Measurements from ENCODE around the gene DNAH7. TPM values are rescaled to one million over a fixed set of nuclear protein-coding genes. Genes with fewer than 3 reads are reported as not detected.

The DNAH7 gene
- total and polyA plus RNA-seq, 2 of the 13 experiments (the other 11 are each of a cell fraction or from before 2014, with no cell fraction given) = 0.09 TPM; not detected in 1

DNA sequence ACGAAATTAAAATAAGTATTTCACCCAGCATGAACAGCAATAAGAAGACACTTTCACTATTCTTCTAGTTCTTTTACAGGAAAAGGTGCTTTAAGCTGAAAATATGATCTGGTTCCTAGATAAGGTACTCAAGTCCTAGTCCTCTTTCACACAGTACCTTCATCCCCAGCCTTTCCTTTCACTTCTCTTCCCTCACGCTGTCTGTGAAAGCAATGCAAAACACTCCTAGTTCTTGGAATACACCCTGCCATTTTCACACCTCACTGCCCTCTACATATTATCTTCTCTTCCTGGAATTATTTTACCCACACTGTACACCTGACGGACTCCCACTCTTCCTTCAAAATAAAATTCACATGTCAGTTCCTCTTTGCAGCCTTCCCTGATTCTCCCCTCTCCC lies 82.9 kb downstream of the DNAH7 start:
- H3K27ac ChIP-seq (ENCODE audit: extremely low read length, insufficient read depth, low read length) = no peak overlapping the region
- in situ Hi-C loops (cut with HindIII; ENCODE audit: extremely low pct_ligation_motif_present, low pct_unique_long_range_greater_than_20kb) = no loop called here
- no peak overlapping the region for H3K4me2 ChIP-seq (ENCODE audit: low read depth, low read length)
- no peaks in the 10 kb centered on the region for H4K20me1 ChIP-seq (ENCODE audit: insufficient read depth, low read length)
- H3K36me3 ChIP-seq (replicated peaks in 1 of 2; ENCODE audit: control insufficient read depth in 1 of 2, insufficient read depth in 2 of 2, low read length in 2 of 2) = no peaks in the 10 kb centered on the region
- H3K4me1 ChIP-seq (ENCODE audit: insufficient read depth, low read length) = no peaks in the 10 kb centered on the region
- no peak for DNase-seq (ENCODE audit: low spot score)
- BruUV-seq (replicated peaks) = no TSS peak
- intact Hi-C loops (cut with micrococcal nuclease; ENCODE audit: unreplicated experiment) = no loop called here
- no peak overlapping the region for H3K4me3 ChIP-seq (replicated peaks in 1 of 3; ENCODE audit: insufficient read depth in 1 of 3, low read depth in 2 of 3, low read length in 3 of 3)
- ChIA-PET POLR2A (no interaction called here), CTCF (ENCODE audit: low intra/inter-chr PET ratio, low total read pairs) (no interaction called here)
- no peak for ATAC-seq
- no peak overlapping the region for H3K9ac ChIP-seq (ENCODE audit: insufficient read depth, low read depth, low read length)
- no peaks in the 10 kb centered on the region for H3K79me2 ChIP-seq (ENCODE audit: insufficient read depth, low read length)
- FAIRE-seq = no peak
- no peak overlapping the region for H2AFZ ChIP-seq (ENCODE audit: low read length)
- peaks cover 4% of the 10 kb centered on the region; the same call in 1 of the 2 replicates for H3K9me3 ChIP-seq (ENCODE audit: low read length)
- WGBS (ENCODE audit: low lambda C conversion rate) = 18% methylated on average over 3 of the region's 3 CpGs
- H3K27me3 ChIP-seq (ENCODE audit: control insufficient read depth in 1 of 2, insufficient read depth in 2 of 2, low read length in 2 of 2) = no peaks in the 10 kb centered on the region
- TF ChIP-seq SCMH1 (CRISPR knock-in tag; IDR thresholded peaks at IDR 0.05; ENCODE audit: borderline replicate concordance) = no peak
- TF ChIP-seq PRMT3 (CRISPR knock-in tag; IDR thresholded peaks at IDR 0.05; ENCODE audit: borderline replicate concordance, low read depth) = no peak
- TF ChIP-seq BHLHE40 (IDR thresholded peaks at IDR 0.05; ENCODE audit: low read length) = no peak
- no peak for TF ChIP-seq ZNF607 (CRISPR knock-in tag; IDR thresholded peaks at IDR 0.05; ENCODE audit: borderline replicate concordance)
- TF ChIP-seq ZFP37 (CRISPR knock-in tag; IDR thresholded peaks at IDR 0.05; ENCODE audit: borderline replicate concordance) = no peak
- no peak for TF ChIP-seq ZNF501 (CRISPR knock-in tag; IDR thresholded peaks at IDR 0.05)
- TF ChIP-seq ZNF841 (CRISPR knock-in tag; IDR thresholded peaks at IDR 0.05; ENCODE audit: borderline replicate concordance) = no peak
- TF ChIP-seq ZNF160 (CRISPR knock-in tag; IDR thresholded peaks at IDR 0.05) = no peak
- no peak for TF ChIP-seq RELA (CRISPR knock-in tag; IDR thresholded peaks at IDR 0.05)
- TF ChIP-seq, protein P1, sequence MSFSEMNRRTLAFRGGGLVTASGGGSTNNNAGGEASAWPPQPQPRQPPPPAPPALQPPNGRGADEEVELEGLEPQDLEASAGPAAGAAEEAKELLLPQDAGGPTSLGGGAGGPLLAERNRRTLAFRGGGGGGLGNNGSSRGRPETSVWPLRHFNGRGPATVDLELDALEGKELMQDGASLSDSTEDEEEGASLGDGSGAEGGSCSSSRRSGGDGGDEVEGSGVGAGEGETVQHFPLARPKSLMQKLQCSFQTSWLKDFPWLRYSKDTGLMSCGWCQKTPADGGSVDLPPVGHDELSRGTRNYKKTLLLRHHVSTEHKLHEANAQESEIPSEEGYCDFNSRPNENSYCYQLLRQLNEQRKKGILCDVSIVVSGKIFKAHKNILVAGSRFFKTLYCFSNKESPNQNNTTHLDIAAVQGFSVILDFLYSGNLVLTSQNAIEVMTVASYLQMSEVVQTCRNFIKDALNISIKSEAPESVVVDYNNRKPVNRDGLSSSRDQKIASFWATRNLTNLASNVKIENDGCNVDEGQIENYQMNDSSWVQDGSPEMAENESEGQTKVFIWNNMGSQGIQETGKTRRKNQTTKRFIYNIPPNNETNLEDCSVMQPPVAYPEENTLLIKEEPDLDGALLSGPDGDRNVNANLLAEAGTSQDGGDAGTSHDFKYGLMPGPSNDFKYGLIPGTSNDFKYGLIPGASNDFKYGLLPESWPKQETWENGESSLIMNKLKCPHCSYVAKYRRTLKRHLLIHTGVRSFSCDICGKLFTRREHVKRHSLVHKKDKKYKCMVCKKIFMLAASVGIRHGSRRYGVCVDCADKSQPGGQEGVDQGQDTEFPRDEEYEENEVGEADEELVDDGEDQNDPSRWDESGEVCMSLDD (CRISPR knock-in tag; IDR thresholded peaks at IDR 0.05; ENCODE audit: borderline replicate concordance) = no peak
- TF ChIP-seq, protein P2, sequence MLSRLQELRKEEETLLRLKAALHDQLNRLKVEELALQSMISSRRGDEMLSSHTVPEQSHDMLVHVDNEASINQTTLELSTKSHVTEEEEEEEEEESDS (CRISPR knock-in tag; IDR thresholded peaks at IDR 0.05; ENCODE audit: borderline replicate concordance) = no peak
- TF ChIP-seq, protein P3, sequence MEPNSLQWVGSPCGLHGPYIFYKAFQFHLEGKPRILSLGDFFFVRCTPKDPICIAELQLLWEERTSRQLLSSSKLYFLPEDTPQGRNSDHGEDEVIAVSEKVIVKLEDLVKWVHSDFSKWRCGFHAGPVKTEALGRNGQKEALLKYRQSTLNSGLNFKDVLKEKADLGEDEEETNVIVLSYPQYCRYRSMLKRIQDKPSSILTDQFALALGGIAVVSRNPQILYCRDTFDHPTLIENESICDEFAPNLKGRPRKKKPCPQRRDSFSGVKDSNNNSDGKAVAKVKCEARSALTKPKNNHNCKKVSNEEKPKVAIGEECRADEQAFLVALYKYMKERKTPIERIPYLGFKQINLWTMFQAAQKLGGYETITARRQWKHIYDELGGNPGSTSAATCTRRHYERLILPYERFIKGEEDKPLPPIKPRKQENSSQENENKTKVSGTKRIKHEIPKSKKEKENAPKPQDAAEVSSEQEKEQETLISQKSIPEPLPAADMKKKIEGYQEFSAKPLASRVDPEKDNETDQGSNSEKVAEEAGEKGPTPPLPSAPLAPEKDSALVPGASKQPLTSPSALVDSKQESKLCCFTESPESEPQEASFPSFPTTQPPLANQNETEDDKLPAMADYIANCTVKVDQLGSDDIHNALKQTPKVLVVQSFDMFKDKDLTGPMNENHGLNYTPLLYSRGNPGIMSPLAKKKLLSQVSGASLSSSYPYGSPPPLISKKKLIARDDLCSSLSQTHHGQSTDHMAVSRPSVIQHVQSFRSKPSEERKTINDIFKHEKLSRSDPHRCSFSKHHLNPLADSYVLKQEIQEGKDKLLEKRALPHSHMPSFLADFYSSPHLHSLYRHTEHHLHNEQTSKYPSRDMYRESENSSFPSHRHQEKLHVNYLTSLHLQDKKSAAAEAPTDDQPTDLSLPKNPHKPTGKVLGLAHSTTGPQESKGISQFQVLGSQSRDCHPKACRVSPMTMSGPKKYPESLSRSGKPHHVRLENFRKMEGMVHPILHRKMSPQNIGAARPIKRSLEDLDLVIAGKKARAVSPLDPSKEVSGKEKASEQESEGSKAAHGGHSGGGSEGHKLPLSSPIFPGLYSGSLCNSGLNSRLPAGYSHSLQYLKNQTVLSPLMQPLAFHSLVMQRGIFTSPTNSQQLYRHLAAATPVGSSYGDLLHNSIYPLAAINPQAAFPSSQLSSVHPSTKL (CRISPR knock-in tag; IDR thresholded peaks at IDR 0.05) = no peak
- no peak for TF ChIP-seq KAT7 (CRISPR knock-in tag; IDR thresholded peaks at IDR 0.05; ENCODE audit: borderline replicate concordance)
- TF ChIP-seq ZNF781 (CRISPR knock-in tag; IDR thresholded peaks at IDR 0.05; ENCODE audit: borderline replicate concordance, not compliant biosample characterization) = no peak
- TF ChIP-seq, protein P4, sequence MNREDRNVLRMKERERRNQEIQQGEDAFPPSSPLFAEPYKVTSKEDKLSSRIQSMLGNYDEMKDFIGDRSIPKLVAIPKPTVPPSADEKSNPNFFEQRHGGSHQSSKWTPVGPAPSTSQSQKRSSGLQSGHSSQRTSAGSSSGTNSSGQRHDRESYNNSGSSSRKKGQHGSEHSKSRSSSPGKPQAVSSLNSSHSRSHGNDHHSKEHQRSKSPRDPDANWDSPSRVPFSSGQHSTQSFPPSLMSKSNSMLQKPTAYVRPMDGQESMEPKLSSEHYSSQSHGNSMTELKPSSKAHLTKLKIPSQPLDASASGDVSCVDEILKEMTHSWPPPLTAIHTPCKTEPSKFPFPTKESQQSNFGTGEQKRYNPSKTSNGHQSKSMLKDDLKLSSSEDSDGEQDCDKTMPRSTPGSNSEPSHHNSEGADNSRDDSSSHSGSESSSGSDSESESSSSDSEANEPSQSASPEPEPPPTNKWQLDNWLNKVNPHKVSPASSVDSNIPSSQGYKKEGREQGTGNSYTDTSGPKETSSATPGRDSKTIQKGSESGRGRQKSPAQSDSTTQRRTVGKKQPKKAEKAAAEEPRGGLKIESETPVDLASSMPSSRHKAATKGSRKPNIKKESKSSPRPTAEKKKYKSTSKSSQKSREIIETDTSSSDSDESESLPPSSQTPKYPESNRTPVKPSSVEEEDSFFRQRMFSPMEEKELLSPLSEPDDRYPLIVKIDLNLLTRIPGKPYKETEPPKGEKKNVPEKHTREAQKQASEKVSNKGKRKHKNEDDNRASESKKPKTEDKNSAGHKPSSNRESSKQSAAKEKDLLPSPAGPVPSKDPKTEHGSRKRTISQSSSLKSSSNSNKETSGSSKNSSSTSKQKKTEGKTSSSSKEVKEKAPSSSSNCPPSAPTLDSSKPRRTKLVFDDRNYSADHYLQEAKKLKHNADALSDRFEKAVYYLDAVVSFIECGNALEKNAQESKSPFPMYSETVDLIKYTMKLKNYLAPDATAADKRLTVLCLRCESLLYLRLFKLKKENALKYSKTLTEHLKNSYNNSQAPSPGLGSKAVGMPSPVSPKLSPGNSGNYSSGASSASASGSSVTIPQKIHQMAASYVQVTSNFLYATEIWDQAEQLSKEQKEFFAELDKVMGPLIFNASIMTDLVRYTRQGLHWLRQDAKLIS (CRISPR knock-in tag; IDR thresholded peaks at IDR 0.05) = no peak

All from HepG2 (cell line).